H1 (cell line): Measurements from ENCODE around the gene LRRC27. TPM values are rescaled to one million over a fixed set of nuclear protein-coding genes. Genes with fewer than 3 reads are reported as not detected.

Experiments used
- CTCF ChIA-PET: fragments of 300-600 bp; sonication (Branson Sonifier 250); formaldehyde crosslinking; loops from one replicate; lab custom pipeline; 2021; ENCODE audit not compliant: partially characterized antibody; lab: Charles Lee
- POLR2A ChIA-PET: fragments of 300-600 bp; sonication (Branson Sonifier 250); formaldehyde crosslinking; loops from one replicate; lab custom pipeline; 2021; ENCODE audit warnings: inconsistent platforms; ENCODE audit not compliant: partially characterized antibody; lab: Charles Lee
- DNase-seq, 2 experiments: peaks; one replicate each; pipeline versions ENCODE4 v3.0.0 to v3.0.0-alpha.2; 2010 to 2022; ENCODE audit warnings: low spot score in 2 of 2, low read depth in 1 of 2, mixed read lengths in 1 of 2
- FAIRE-seq: peaks from 2 replicates; lab custom pipeline; 2011; peaks lifted over from hg19 to GRCh38; lab: Jason Lieb, UNC
- H2AFZ ChIP-seq: 2 replicates; pipeline ENCODE4 v1.8.1; 2012; ENCODE audit warnings: low read length, inconsistent platforms
- H2AK5ac ChIP-seq: 2 replicates; pipeline ENCODE4 v1.6.1; 2013; ENCODE audit warnings: low read depth, low read length
- H2BK120ac ChIP-seq: replicated peaks from 2 replicates; pipeline ENCODE3; 2013; ENCODE audit warnings: low read depth, low read length, inconsistent platforms
- H2BK12ac ChIP-seq: 2 replicates; pipeline ENCODE4 v1.6.1; 2013; ENCODE audit warnings: low read depth, low read length
- H2BK15ac ChIP-seq: 2 replicates; pipeline ENCODE4 v1.6.1; 2013; ENCODE audit warnings: low read length
- H2BK20ac ChIP-seq: 2 replicates; pipeline ENCODE4 v1.6.1; 2013; ENCODE audit warnings: low read length
- H2BK5ac ChIP-seq: 2 replicates; pipeline ENCODE4 v1.6.1; 2013; ENCODE audit warnings: low read depth, low read length
- H3K14ac ChIP-seq: 2 replicates; pipeline ENCODE4 v1.6.1; 2013; ENCODE audit warnings: inconsistent platforms; ENCODE audit not compliant: insufficient read length
- H3K18ac ChIP-seq: 2 replicates; pipeline ENCODE4 v1.6.1; 2013; ENCODE audit warnings: low read length; ENCODE audit errors: extremely low read depth
- H3K23ac ChIP-seq: 2 replicates; pipeline ENCODE4 v1.6.1; 2013; ENCODE audit warnings: inconsistent platforms; ENCODE audit not compliant: insufficient read length
- H3K23me2 ChIP-seq: 2 replicates; pipeline ENCODE4 v1.6.1; 2013; ENCODE audit warnings: low read depth, low read length
- H3K27ac ChIP-seq: 2 replicates; pipeline ENCODE4 v1.6.1; 2011; ENCODE audit warnings: low read depth, low read length, inconsistent platforms
- H3K27me3 ChIP-seq, 4 experiments: replicated peaks in 1 of 4; 1 replicate in 1 of 4; 2 replicates in 3 of 4; pipeline versions ENCODE4 v1.6.1 to v1.8.1; 2011 to 2013; ENCODE audit warnings: low read length in 3 of 4, mild to moderate bottlenecking in 3 of 4, inconsistent platforms in 2 of 4, mixed read lengths in 2 of 4, moderate library complexity in 1 of 4; ENCODE audit not compliant: control insufficient read depth in 3 of 4, insufficient read depth in 3 of 4; ENCODE audit errors: extremely low read depth in 1 of 4
- H3K36me3 ChIP-seq, 4 experiments: 2 replicates each; pipeline versions ENCODE4 v1.6.1 to v1.8.1; 2011 to 2013; ENCODE audit warnings: mild to moderate bottlenecking in 4 of 4, low read length in 3 of 4, moderate library complexity in 2 of 4, control low read depth in 1 of 4, inconsistent platforms in 1 of 4; ENCODE audit not compliant: insufficient read depth in 4 of 4, control insufficient read depth in 2 of 4
- H3K4ac ChIP-seq: replicated peaks from 2 replicates; pipeline ENCODE3; 2013; ENCODE audit warnings: low read length, low read depth, mixed read lengths, inconsistent platforms; ENCODE audit not compliant: insufficient read length
- H3K4me1 ChIP-seq, 4 experiments: replicated peaks in 1 of 4; 1 replicate in 1 of 4; 2 replicates in 3 of 4; pipeline versions ENCODE4 v1.6.1 to v1.8.1; 2011 to 2013; ENCODE audit warnings: low read length in 3 of 4, inconsistent platforms in 2 of 4, mixed read lengths in 1 of 4; ENCODE audit not compliant: insufficient read depth in 4 of 4, control insufficient read depth in 3 of 4
- H3K4me2 ChIP-seq, 2 experiments: 2 replicates each; pipeline versions ENCODE4 v1.6.1 to v1.8.1; 2011 to 2013; ENCODE audit warnings: low read depth in 2 of 2, low read length in 2 of 2, control low read depth in 1 of 2, inconsistent platforms in 1 of 2, mild to moderate bottlenecking in 1 of 2; ENCODE audit not compliant: insufficient read depth in 1 of 2
- H3K4me3 ChIP-seq, 4 experiments: fragments of 200-600, 300-600 bp in 1 of 4; sonication (generic), shearing (Covaris generic), sonication (Bioruptor Twin) in 1 of 4; 2 replicates each; pipeline versions ENCODE4 v1.5.1 to v1.8.1; 2011 to 2016; ENCODE audit warnings: low read length in 4 of 4, low read depth in 3 of 4, control low read depth in 2 of 4, inconsistent platforms in 2 of 4, mild to moderate bottlenecking in 2 of 4, mixed read lengths in 1 of 4, moderate library complexity in 1 of 4; ENCODE audit not compliant: insufficient read depth in 2 of 4; ENCODE audit errors: extremely low read depth in 1 of 4
- H3K56ac ChIP-seq: replicated peaks from 2 replicates; pipeline ENCODE3; 2013; ENCODE audit warnings: low read depth, mild to moderate bottlenecking, mixed read lengths, low read length, inconsistent platforms; ENCODE audit not compliant: insufficient read length
- H3K79me1 ChIP-seq: 2 replicates; pipeline ENCODE4 v1.6.1; 2013; ENCODE audit warnings: low read depth, low read length, control low read depth
- H3K79me2 ChIP-seq, 2 experiments: 2 replicates each; pipeline versions ENCODE4 v1.6.1 to v1.8.1; 2012 to 2013; ENCODE audit warnings: low read length in 2 of 2, mild to moderate bottlenecking in 2 of 2, inconsistent platforms in 1 of 2; ENCODE audit not compliant: insufficient read depth in 2 of 2, control insufficient read depth in 1 of 2
- H3K9ac ChIP-seq, 4 experiments: replicated peaks in 1 of 4; 1 replicate in 1 of 4; 2 replicates in 3 of 4; pipeline versions ENCODE4 v1.6.1 to v1.8.1; 2011 to 2013; ENCODE audit warnings: low read depth in 3 of 4, low read length in 3 of 4, control low read depth in 2 of 4, mild to moderate bottlenecking in 2 of 4, moderate library complexity in 2 of 4, inconsistent platforms in 1 of 4; ENCODE audit errors: extremely low read depth in 1 of 4
- H3K9me3 ChIP-seq, 2 experiments: 2 replicates each; pipeline versions ENCODE4 v1.6.1 to v1.8.1; 2012 to 2013; ENCODE audit warnings: mild to moderate bottlenecking in 2 of 2, moderate library complexity in 2 of 2, control low read depth in 1 of 2, inconsistent platforms in 1 of 2, low read depth in 1 of 2, low read length in 1 of 2, mixed read lengths in 1 of 2; ENCODE audit not compliant: insufficient read depth in 2 of 2
- H4K20me1 ChIP-seq, 2 experiments: replicated peaks in 1 of 2; 2 replicates each; pipeline versions ENCODE3 to v1.8.1; 2011 to 2013; ENCODE audit warnings: inconsistent platforms in 2 of 2, low read length in 2 of 2, mild to moderate bottlenecking in 1 of 2; ENCODE audit not compliant: insufficient read depth in 2 of 2, control insufficient read depth in 1 of 2
- H4K5ac ChIP-seq: 2 replicates; pipeline ENCODE4 v1.6.1; 2013; ENCODE audit warnings: low read length, low read depth, mixed read lengths, inconsistent platforms; ENCODE audit not compliant: insufficient read length
- H4K8ac ChIP-seq: 2 replicates; pipeline ENCODE4 v1.8.0; 2013; ENCODE audit warnings: mild to moderate bottlenecking, moderate library complexity, low read length, inconsistent platforms; ENCODE audit not compliant: insufficient read depth; ENCODE audit errors: extremely low read depth
- H4K91ac ChIP-seq: replicated peaks from 2 replicates; pipeline ENCODE3; 2013; ENCODE audit warnings: low read length, mixed read lengths, inconsistent platforms; ENCODE audit not compliant: insufficient read length
- ASH2L ChIP-seq: fragments of 200-600, 300-600 bp; sonication (generic); IDR thresholded peaks from one replicate; pipeline ENCODE4 v1.7.1; 2017; ENCODE audit warnings: low read length
- CREB1 ChIP-seq: IDR thresholded peaks from 2 replicates; pipeline ENCODE4 v1.6.1; 2012; ENCODE audit warnings: inconsistent platforms
- FOSL1 ChIP-seq: IDR thresholded peaks from 2 replicates; pipeline ENCODE4 v1.6.1; 2011; ENCODE audit warnings: mild to moderate bottlenecking, low read depth, low read length, moderate library complexity; ENCODE audit not compliant: insufficient read depth
- MAFK ChIP-seq: IDR thresholded peaks from 2 replicates; pipeline ENCODE4 v1.6.1; 2012; ENCODE audit warnings: low read depth, mild to moderate bottlenecking, improper control_type of control experiment, low read length
- NANOG ChIP-seq: IDR thresholded peaks from 2 replicates; pipeline ENCODE4 v1.6.1; 2011; ENCODE audit warnings: low read length, low read depth, mild to moderate bottlenecking, inconsistent platforms; ENCODE audit not compliant: insufficient read depth, poor library complexity, severe bottlenecking
- PHF8 ChIP-seq: fragments of 200-600 bp; sonication (generic); conservative IDR thresholded peaks from 2 replicates; pipeline ENCODE4 v1.7.1; 2012; ENCODE audit warnings: low read depth, mild to moderate bottlenecking, inconsistent platforms, low read length, moderate library complexity
- POLR2AphosphoS5 ChIP-seq: IDR thresholded peaks from 2 replicates; pipeline ENCODE4 v1.6.1; 2011; ENCODE audit warnings: low read depth, low read length
- WGBS, 2 experiments: shearing (Covaris generic) in 1 of 2; methylation state at CpG; one replicate each; pipeline versions ENCODE4 v1.1.6 to v1.1.7; 2013 to 2015; ENCODE audit warnings: low lambda C conversion rate in 2 of 2, mixed read lengths in 2 of 2, inconsistent platforms in 1 of 2, low coverage in 1 of 2, missing lambda C conversion rate in 1 of 2; ENCODE audit not compliant: insufficient replicate concordance in 2 of 2, insufficient coverage in 1 of 2, insufficient read length in 1 of 2; ENCODE audit errors: extremely low coverage in 1 of 2, missing lambda C conversion rate in 1 of 2; 5-methylcytosine and 5-hydroxymethylcytosine counted together
- polyA plus RNA-seq, 7 experiments: library from polyadenylated mRNA; depleted of rRNA in 3 of 7; stranded (reverse) in 5 of 7; unstranded in 2 of 7; fragments of >200 nt in 5 of 7; fragments of 200-250 nt in 2 of 7; gene quantifications; 1 replicate in 5 of 7; 2 replicates in 1 of 7; 4 replicates in 1 of 7; pipeline versions ENCODE4 v1.2.1 to v1.2.3, GENCODE V29; 2011 to 2013; ENCODE audit warnings: missing spikeins in 2 of 7, mixed read lengths in 2 of 7
- total RNA-seq: library from RNA; stranded (reverse); fragmentation: NEBNext Ultra II Directional; extraction: Animal tissue kit (Norgen Biotek cat#: 25700); gene quantifications from 2 replicates; pipeline ENCODE4 v1.2.1, GENCODE V29; 2021

Gene LRRC27
- total and polyA plus RNA-seq, 2 of the 8 experiments (the other 6 are each of a cell fraction or from before 2014, with no cell fraction given): 1.2 to 3.8 TPM

- Histone ChIP-seq H3K79me2 (no peaks in the 10 kb centered on the region), H2BK15ac (no peak overlapping the region), H2BK20ac (no peak overlapping the region), H4K91ac (no peak overlapping the region), H3K23ac (no peak overlapping the region), H3K79me1 (no peaks in the 10 kb centered on the region), H3K27ac (no peak overlapping the region), H3K9ac (no peak overlapping the region), H3K23me2 (peaks cover 7% of the 10 kb centered on the region; the same call in 1 of the 2 replicates), H3K4me1 (no peaks in the 10 kb centered on the region), H3K14ac (no peak overlapping the region), H3K27me3 (peaks cover 0 to 2% (median 0%) of the 10 kb centered on the region in 4 experiments; a peak in 1 of 7 replicates), H3K9me3 (no peaks in the 10 kb centered on the region; a peak in 1 of 4 replicates), H3K56ac (no peak overlapping the region), H2AK5ac (no peak overlapping the region), H2BK5ac (no peak overlapping the region), H4K8ac (peak overlapping the region; percentile 71; the same call in 1 of the 2 replicates), H2BK120ac (no peak overlapping the region), H3K4me3 (no peak overlapping the region), H3K4ac (no peak overlapping the region), H4K20me1 (peaks cover 0 to 5% of the 10 kb centered on the region in 2 experiments), H3K4me2 (no peak overlapping the region), H2AFZ (no peak overlapping the region), H2BK12ac (no peak overlapping the region), H3K36me3 (no peaks in the 10 kb centered on the region; a peak in 1 of 8 replicates), H4K5ac (no peak overlapping the region), H3K18ac (no peak overlapping the region)
- DNase-seq: no peak
- POLR2A ChIA-PET: interaction anchor here (0.6 to 1.8 kb wide), 2 partner anchors 9 to 248 kb away, joined by 3 to 5 read pairs; no protein-coding TSS in a partner anchor
- TF ChIP-seq ASH2L (no peak), CREB1 (no peak), POLR2AphosphoS5 (no peak), PHF8 (no peak), FOSL1 (no peak), NANOG (no peak), MAFK (no peak)
- CTCF ChIA-PET: interaction anchor here (0.6 to 4.8 kb wide), 46 partner anchors 8 to 324 kb away, joined by 3 to 54 read pairs (median 5); no protein-coding TSS in a partner anchor
- no peak for FAIRE-seq
- 90% methylated on average over 14 of the region's 15 CpGs; no CpG with 5 or more reads in 1 of the 2 experiments for WGBS, 2 experiments
These were observed 29.6 kb downstream of the LRRC27 start for GRCh38 chr10:132361581-132362101.
